ENCODE measurements around the gene TSN.
A peak's percentile ranks its signal among the peaks of the same experiment; 100 is the strongest.
"Not testable (repeated sequence)": the region's sequence is repeated elsewhere in the genome, so short reads cannot be mapped to it uniquely, and the experiment has no call there.

TSN gene

DNA sequence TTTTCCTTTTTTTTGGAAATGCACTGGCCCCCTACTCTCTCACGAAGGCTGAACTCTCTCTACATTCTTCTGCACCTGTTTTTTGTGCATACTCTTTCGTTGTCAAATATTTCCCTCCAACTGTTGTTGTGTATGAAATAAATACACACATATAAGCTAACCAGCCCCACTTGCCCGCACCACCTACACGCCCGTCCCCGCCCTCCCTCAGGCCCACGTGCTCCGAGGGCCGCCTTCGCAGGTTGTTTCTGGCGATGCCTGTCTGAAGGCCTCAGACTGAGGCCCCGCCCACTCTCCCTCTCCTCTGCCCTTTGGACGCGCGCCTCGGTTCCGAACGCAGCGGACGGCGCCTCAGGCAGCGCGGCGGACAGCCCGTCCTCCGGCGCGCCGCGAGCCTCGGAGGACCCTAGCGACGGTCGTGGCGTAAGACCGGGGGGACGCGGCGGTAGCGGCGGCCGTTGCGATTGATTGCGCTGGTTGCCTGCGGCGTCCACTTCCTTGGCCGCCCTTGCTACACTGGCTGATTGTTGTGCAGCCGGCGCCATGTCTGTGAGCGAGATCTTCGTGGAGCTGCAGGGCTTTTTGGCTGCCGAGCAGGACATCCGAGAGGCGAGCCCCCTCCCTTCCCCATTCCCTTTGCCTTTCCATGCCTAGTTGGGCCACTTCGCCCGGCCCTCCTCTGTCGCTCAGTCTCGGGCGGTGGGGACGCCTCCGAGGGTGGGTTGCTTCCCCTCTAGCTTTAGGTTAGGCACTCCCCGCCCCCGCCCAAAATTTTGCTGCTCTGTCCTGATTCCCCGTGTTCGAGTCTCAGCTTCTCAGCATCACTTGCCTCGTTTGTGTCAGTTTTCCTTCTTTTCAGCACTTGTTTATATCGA lies at the start of gene TSN:
Gene TSN (plus strand): TSS at position 415 of the 875 bp plus-strand sequence. CDS start 129 bp downstream, at position 544.
- TF ChIP-seq, protein P1, sequence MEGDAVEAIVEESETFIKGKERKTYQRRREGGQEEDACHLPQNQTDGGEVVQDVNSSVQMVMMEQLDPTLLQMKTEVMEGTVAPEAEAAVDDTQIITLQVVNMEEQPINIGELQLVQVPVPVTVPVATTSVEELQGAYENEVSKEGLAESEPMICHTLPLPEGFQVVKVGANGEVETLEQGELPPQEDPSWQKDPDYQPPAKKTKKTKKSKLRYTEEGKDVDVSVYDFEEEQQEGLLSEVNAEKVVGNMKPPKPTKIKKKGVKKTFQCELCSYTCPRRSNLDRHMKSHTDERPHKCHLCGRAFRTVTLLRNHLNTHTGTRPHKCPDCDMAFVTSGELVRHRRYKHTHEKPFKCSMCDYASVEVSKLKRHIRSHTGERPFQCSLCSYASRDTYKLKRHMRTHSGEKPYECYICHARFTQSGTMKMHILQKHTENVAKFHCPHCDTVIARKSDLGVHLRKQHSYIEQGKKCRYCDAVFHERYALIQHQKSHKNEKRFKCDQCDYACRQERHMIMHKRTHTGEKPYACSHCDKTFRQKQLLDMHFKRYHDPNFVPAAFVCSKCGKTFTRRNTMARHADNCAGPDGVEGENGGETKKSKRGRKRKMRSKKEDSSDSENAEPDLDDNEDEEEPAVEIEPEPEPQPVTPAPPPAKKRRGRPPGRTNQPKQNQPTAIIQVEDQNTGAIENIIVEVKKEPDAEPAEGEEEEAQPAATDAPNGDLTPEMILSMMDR (IDR thresholded peaks at IDR 0.05; ENCODE audit: low read depth, low read length, missing control alignments), result no peak
- peak; percentile 94 for DNase-seq (ENCODE audit: low read depth)

DNA sequence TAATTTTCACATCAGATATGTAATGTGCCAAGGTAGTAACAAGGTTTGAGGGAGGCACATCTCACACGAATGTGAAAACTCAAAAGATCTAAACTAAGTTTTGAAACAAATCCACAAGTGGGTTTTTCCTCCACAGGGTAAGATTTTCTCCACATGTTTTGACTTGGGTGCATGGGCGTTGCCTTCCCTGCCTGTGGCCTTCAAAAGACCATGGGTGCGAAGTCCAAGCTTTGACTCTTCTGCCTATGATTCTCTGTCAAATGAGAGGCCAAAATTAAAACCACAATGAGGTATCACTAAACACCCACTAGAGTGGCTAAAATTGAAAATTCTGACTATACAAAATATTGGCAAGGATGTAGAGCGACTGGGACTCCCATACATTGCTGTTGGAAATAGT lies 49.5 kb upstream of the TSN start:
- DNase-seq (ENCODE audit: low read depth), result no peak
- no peak overlapping the region for H3K4me3 ChIP-seq (ENCODE audit: low read depth, low read length)
- TF ChIP-seq, protein P1 (IDR thresholded peaks at IDR 0.05; ENCODE audit: low read depth, low read length, missing control alignments), result no peak

More for the DNA sequence above, at the start of gene TSN:
- H3K4me3 ChIP-seq (ENCODE audit: low read depth, low read length), result peak within 1 kb of the TSS; percentile 99

DNA sequence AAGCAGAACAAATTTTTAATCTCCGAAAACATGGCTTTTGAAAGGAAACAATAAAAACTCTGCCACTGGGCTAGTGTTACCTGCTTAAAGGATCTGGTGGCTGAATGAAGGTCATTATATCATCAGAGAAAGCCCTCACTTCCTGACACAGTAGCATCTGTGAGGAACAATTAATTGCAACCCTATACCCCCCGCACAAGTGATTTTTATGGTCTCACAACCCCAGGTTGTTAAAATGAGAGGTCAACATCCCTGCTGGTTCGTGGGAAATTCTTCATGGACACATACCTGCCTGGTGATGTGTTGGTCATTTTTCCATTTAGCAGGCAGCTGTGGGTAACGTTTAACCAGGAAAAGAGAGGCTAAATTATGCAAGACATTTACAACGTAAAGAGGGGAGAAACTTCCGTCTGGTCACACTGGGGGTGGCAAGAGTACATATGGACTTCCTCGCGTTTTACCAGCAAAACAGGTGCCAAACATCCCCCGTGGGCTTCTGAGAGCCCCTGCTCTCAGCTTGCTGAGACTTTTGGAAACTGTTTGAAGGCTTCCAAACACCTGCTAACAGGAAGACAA lies 48.0 kb upstream of the TSN start:
- no peak for DNase-seq (ENCODE audit: low read depth)
- no peak overlapping the region for H3K4me3 ChIP-seq (ENCODE audit: low read depth, low read length)
- TF ChIP-seq, protein P1 (IDR thresholded peaks at IDR 0.05; ENCODE audit: low read depth, low read length, missing control alignments), result no peak

DNA sequence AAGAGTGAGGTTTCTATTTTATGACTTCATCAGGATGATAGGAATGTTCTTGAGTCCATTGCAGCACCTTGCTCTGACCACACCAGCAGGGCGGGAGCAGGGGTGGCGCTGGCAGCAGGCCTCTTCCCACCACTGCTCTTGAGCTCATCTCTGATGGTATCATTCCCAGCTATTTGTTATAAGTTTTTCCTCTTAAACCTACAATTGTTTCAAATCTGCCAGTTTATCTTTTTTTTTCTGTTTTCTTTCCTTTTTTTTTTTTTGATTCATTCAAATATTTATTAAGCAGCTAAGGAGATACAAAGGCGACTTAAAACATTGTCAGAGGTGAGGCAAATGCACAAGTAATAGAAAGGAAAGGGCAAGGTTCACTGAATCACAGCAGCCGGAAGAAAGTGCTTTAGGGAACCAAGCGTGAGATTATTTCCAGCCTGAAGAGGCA lies 47.5 kb upstream of the TSN start:
- H3K4me3 ChIP-seq (ENCODE audit: low read depth, low read length), result no peak overlapping the region
- TF ChIP-seq, protein P1 (IDR thresholded peaks at IDR 0.05; ENCODE audit: low read depth, low read length, missing control alignments), result no peak
- no peak for DNase-seq (ENCODE audit: low read depth)

DNA sequence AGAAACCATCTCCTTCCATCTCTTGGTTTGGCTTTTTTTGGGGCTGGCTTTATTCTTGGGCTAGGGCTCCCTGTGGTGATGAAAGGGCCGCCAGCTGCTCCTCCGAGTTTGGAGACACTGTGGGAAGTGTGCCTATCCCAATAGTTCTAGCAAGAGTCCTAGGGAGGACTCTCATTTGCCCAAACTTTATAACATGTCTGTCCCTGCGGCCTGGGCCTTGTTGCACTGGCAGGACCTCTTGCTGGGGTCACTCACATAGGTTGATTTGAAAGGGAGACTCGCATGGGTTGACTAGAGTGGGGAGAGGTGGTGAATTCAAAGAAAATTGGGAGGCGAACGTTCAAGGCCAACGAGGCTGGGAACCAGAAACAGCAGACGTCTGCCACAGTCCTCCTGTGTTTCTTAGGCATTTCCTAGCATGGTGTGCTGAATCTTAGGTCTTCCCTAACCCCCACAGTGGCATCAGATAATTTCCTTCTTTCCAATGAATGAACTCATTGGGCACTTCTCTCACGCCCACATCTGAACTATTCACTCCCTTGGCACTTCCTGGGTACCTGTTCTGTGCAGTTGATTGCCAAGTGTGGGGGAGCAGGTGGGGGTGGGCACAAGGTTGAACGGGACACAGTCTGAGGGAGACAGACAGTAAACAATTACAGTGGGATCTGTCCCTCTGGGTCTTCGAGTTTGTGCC lies 45.5 kb upstream of the TSN start:
- H3K4me3 ChIP-seq (ENCODE audit: low read depth, low read length), result no peak overlapping the region
- TF ChIP-seq, protein P1 (IDR thresholded peaks at IDR 0.05; ENCODE audit: low read depth, low read length, missing control alignments), result no peak
- no peak for DNase-seq (ENCODE audit: low read depth)

DNA sequence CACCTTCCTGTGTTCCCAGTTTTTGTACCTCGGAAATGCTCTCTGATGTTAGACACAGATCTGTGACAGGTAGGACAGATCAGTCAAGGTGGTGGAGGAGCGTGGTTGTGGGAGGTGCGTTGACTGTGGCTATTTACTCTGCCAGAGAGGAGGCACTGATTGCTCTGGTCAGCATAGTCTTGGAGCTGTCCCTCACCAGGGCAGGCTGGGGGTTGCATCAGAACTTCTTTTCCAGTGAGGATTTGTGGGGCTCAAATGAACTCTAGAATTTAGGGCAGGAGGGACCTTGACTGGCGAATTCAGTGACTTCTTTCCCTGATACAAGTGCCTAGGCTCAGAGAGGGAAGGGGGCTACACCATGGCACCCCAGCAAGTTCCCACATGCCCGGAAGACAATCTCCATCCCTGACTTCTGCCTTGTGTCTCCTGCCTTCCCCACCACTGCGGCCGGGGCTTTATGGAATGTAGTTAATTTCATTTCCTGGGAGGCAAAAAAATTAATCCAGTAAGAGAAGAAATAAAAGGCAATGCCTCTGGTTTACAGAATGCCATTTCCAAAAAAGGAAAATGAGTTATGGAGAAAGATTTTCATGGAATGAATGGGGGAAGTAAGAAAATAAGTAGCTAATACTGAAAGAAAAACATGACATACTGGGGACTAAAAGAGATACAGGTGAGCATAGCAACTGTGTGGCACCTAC lies 44.8 kb upstream of the TSN start:
- no peak for DNase-seq (ENCODE audit: low read depth)
- TF ChIP-seq, protein P1 (IDR thresholded peaks at IDR 0.05; ENCODE audit: low read depth, low read length, missing control alignments), result no peak
- no peak overlapping the region for H3K4me3 ChIP-seq (ENCODE audit: low read depth, low read length)

DNA sequence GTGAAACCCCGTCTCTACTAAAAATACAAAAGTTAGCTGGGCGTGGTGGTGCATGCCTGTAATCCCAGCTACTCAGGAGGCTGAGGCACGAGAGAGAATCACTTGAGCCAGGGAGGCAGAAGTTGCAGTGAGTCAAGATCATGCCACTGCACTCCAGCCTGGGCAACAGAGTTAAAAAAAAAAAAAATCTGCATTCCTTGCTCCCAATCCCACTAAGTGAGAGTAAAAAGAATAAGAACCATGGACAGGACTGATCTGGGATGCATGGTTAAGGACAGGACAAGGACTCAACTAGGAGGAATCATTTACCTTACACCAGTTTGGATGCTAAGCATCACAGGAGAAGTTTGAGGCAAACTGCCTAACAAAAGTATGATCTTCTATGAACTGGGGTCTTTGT lies 44.0 kb upstream of the TSN start:
- not testable (repeated sequence) for H3K4me3 ChIP-seq (ENCODE audit: low read depth, low read length); DNase-seq (ENCODE audit: low read depth)
